Prostate gland (tissue), 2 donors: ENCODE measurements around the gene SCN4A. TPM values are rescaled to one million over a fixed set of nuclear protein-coding genes. Genes with fewer than 3 reads are reported as not detected.

Experiments
- DNase-seq: peaks from one replicate; pipeline ENCODE4 v3.0.0-alpha.2; 2019; ENCODE audit warnings: low spot score
- H3K27ac ChIP-seq, 2 donors: fragments of 200-600 bp; sonication (generic); 2 replicates each; pipeline ENCODE4 v1.5.1; 2017 to 2019
- H3K27me3 ChIP-seq: fragments of 200-600 bp; sonication (generic); replicated peaks from 2 replicates; pipeline ENCODE4 v1.5.1; 2019; ENCODE audit not compliant: insufficient read depth
- H3K36me3 ChIP-seq, 2 donors: fragments of 200-600 bp; sonication (generic); 1 replicate in 1 of 2; 2 replicates in 1 of 2; pipeline versions ENCODE4 v1.5.1 to v1.8.1; 2017 to 2019
- H3K4me1 ChIP-seq: fragments of 200-600 bp; sonication (generic); replicated peaks from 2 replicates; pipeline ENCODE4 v1.5.1; 2019
- H3K4me3 ChIP-seq, 2 donors: fragments of 200-600 bp; sonication (generic); 2 replicates each; pipeline ENCODE4 v1.5.1; 2017 to 2019
- H3K9me3 ChIP-seq: fragments of 200-600 bp; sonication (generic); 2 replicates; pipeline ENCODE4 v1.5.1; 2017
- CTCF ChIP-seq, 4 experiments: fragments of 200-600 bp in 2 of 4; fragments of 450-650 bp in 2 of 4; sonication (generic) in 2 of 4; IDR thresholded peaks; 1 replicate in 3 of 4; 2 replicates in 1 of 4; pipeline ENCODE4 v1.5.1; 2016 to 2019; ENCODE audit warnings: antibody characterized with exemption in 4 of 4, mild to moderate bottlenecking in 2 of 4, moderate library complexity in 2 of 4
- POLR2A ChIP-seq: fragments of 450-650 bp; IDR thresholded peaks from one replicate; pipeline ENCODE4 v1.6.1; 2016; ENCODE audit warnings: antibody characterized with exemption, mild to moderate bottlenecking
- POLR2AphosphoS5 ChIP-seq: sonication (generic); formaldehyde crosslinking; IDR thresholded peaks from one replicate; pipeline ENCODE4 v1.6.1; 2017; ENCODE audit warnings: antibody characterized with exemption
- WGBS: methylation state at CpG from one replicate; pipeline ENCODE4 v1.1.5; 2018; 5-methylcytosine and 5-hydroxymethylcytosine counted together
- intact Hi-C: fragments of 100-400 bp; cut with DNase I; formaldehyde crosslinking; loops from one replicate; pipeline ENCODE4 v1.14.2; 2022
- total RNA-seq, 2 donors: library from RNA; depleted of rRNA; stranded (reverse); fragments of >200 nt; gene quantifications; one replicate each; pipeline ENCODE4 v1.1.0, GENCODE V29; 2016

The SCN4A gene
- total RNA-seq, 2 donors from 2014 or later, result 0.23 TPM

- no peaks in the 10 kb centered on the region for H3K9me3 ChIP-seq
- no peaks in the 10 kb centered on the region for H3K36me3 ChIP-seq
- H3K4me1 ChIP-seq, result no peaks in the 10 kb centered on the region
- no peaks in the 10 kb centered on the region for H3K27me3 ChIP-seq
- intact Hi-C loops, result no loop called here
- no peak for DNase-seq
- H3K4me3 ChIP-seq, result no peak overlapping the region
- WGBS, result 93% methylated on average over 19 of the region's 19 CpGs
- H3K27ac ChIP-seq, result no peak overlapping the region
- TF ChIP-seq POLR2AphosphoS5, result no peak
- no peak for TF ChIP-seq POLR2A
- TF ChIP-seq CTCF (IDR thresholded peaks at IDR 0.05), result no peak
These were observed 4.8 kb downstream of the SCN4A start for GRCh38 chr17:63967953-63968352.

DNA sequence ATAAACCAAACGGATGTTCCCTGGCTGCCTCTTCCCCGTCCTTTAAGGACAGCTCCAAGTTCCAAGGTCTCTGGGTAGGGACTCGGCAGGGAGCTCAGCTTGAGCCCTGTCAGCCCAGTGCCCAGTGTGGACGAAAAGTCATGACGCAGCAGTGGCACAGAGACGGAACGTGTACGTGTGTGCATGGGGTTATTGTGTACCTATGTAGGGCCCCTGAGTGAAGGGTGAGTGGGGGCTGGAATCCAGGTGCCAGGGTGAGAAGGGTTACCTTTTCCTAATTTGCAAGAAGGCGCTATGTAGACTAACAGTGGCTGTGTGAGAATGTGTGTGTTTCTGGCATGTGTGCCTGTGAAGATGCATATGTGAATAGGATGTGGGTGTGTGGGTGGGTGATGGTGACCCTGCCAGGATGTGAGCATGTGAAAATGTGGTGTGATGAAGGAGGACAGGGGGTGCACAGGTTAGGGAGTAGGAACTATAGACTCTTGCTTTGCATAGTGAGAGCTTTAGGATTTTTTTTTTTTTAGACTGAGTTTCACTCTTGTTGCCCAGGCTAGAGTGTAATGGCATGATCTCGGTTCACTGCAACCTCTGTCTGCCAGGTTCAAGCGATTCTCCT, 6.0 kb downstream of the SCN4A start:
- H3K27ac ChIP-seq, result no peak overlapping the region
- no peaks in the 10 kb centered on the region for H3K4me1 ChIP-seq
- TF ChIP-seq POLR2AphosphoS5, result no peak
- TF ChIP-seq CTCF (IDR thresholded peaks at IDR 0.05), result no peak
- TF ChIP-seq POLR2A, result no peak
- H3K9me3 ChIP-seq, result no peaks in the 10 kb centered on the region
- no peak for DNase-seq
- H3K36me3 ChIP-seq, result no peaks in the 10 kb centered on the region
- WGBS, result 86% methylated on average over 11 of the region's 11 CpGs
- H3K27me3 ChIP-seq, result no peaks in the 10 kb centered on the region
- intact Hi-C loops, result no loop called here
- H3K4me3 ChIP-seq, result no peak overlapping the region

GRCh38 chr17:63963123-63963522, 9.6 kb downstream of the SCN4A start:
- 88% methylated on average over 4 of the region's 4 CpGs for WGBS
- intact Hi-C loops, result no loop called here
- no peak for DNase-seq
- no peaks in the 10 kb centered on the region for H3K36me3 ChIP-seq
- H3K27me3 ChIP-seq, result no peaks in the 10 kb centered on the region
- H3K4me3 ChIP-seq, result no peak overlapping the region
- H3K4me1 ChIP-seq, result no peaks in the 10 kb centered on the region
- no peaks in the 10 kb centered on the region for H3K9me3 ChIP-seq
- no peak overlapping the region for H3K27ac ChIP-seq
- TF ChIP-seq POLR2A, result no peak
- TF ChIP-seq POLR2AphosphoS5, result no peak
- TF ChIP-seq CTCF (IDR thresholded peaks at IDR 0.05), result no peak

DNA sequence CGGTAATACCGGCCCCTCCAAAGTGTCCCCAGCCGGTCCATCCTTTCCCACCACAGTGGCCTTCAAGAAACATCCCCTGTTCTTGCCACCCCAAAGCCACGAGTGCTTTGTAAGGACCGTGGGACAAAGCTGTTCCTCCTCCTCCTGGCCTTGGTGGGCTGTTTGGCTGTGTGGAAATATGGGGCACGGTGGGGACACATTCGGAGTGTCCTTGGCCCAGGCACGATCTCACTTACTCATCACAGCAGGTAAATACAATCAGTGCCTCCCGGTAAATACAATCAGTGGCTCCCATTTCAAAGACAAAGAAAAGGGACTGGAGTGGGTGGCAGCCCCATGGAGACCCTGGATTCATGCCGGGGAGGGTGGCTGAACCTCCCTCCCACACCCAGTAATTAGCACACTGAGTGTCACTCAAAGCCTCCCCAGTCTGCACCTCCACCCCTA, 10.4 kb downstream of the SCN4A start:
- intact Hi-C loops, result no loop called here
- Histone ChIP-seq H3K27ac (no peak overlapping the region), H3K4me3 (no peak overlapping the region), H3K36me3 (no peaks in the 10 kb centered on the region), H3K4me1 (no peaks in the 10 kb centered on the region), H3K27me3 (no peaks in the 10 kb centered on the region), H3K9me3 (no peaks in the 10 kb centered on the region)
- no peak for DNase-seq
- WGBS, result 55% methylated on average over 10 of the region's 10 CpGs
- TF ChIP-seq POLR2A (no peak), POLR2AphosphoS5 (no peak), CTCF (IDR thresholded peaks at IDR 0.05) (no peak)
